ENCODE measurements around the gene TRIM16.
"Not testable (repeated sequence)": the region's sequence is repeated elsewhere in the genome, so short reads cannot be mapped to it uniquely, and the experiment has no call there.

- TF ChIP-seq CTCF (conservative IDR thresholded peaks at IDR 0.05; ENCODE audit: low read length); EZH2phosphoT487 (IDR thresholded peaks at IDR 0.05; ENCODE audit: borderline replicate concordance): not testable (repeated sequence)
Observed at GRCh38 chr17:15642505-15643251, 41.4 kb downstream of the TRIM16 start.

Data from Loucy (cell line).